PC-3 (cell line): ENCODE data around the gene PRSS21. TPM values are rescaled to one million over a fixed set of nuclear protein-coding genes. Genes with fewer than 3 reads are reported as not detected.

Experiments used
- ATAC-seq: fragments of 200-7000 bp; cut with Tn5 transposase; 2 replicates; pipeline ENCODE4 v1.9.1; 2020; ENCODE audit warnings: mild to moderate bottlenecking, moderate library complexity
- BruUV-seq: library from RNA; stranded (reverse); fragments of 400-500 nt; replicated peaks from 2 replicates; lab custom pipeline; 2021; lab: Mats Ljungman, UMichigan
- CTCF ChIA-PET: fragments of 300-600 bp; sonication (Branson Sonifier 250); formaldehyde crosslinking; loops from one replicate; lab custom pipeline; 2022; ENCODE audit warnings: antibody characterized with exemption; lab: Charles Lee
- POLR2A ChIA-PET: fragments of 300-600 bp; sonication (Branson Sonifier 250); formaldehyde crosslinking; loops from one replicate; lab custom pipeline; 2022; ENCODE audit warnings: antibody characterized with exemption; ENCODE audit not compliant: unreplicated experiment; lab: Charles Lee
- DNase-seq: peaks from one replicate; pipeline ENCODE4 v3.0.0-alpha.2; 2015
- H2AFZ ChIP-seq: fragments of 300-600 bp; sonication (generic); 2 replicates; pipeline ENCODE4 v1.6.0; 2016; ENCODE audit warnings: antibody characterized with exemption, low read length
- H3F3A ChIP-seq: fragments of 300-600 bp; sonication (generic); one replicate; pipeline ENCODE4 v1.6.0; 2017; ENCODE audit warnings: antibody characterized with exemption, low read length, control low read depth, mild to moderate bottlenecking; ENCODE audit not compliant: unreplicated experiment
- H3K27ac ChIP-seq: fragments of 300-600 bp; sonication (generic); 2 replicates; pipeline ENCODE4 v1.5.1; 2016; ENCODE audit warnings: mild to moderate bottlenecking, low read length
- H3K27me3 ChIP-seq: fragments of 300-600 bp; sonication (generic); 2 replicates; pipeline ENCODE4 v1.6.1; 2016; ENCODE audit warnings: low read length, mixed read lengths
- H3K36me3 ChIP-seq: fragments of 300-600 bp; sonication (generic); 2 replicates; pipeline ENCODE4 v1.6.1; 2016; ENCODE audit warnings: low read depth, mixed run types, low read length, mixed read lengths
- H3K4me1 ChIP-seq: fragments of 300-600 bp; sonication (generic); 2 replicates; pipeline ENCODE4 v1.5.1; 2016; ENCODE audit warnings: low read length; ENCODE audit not compliant: insufficient read depth
- H3K4me2 ChIP-seq: fragments of 300-600 bp; sonication (generic); 2 replicates; pipeline ENCODE4 v1.6.0; 2016; ENCODE audit warnings: low read length
- H3K4me3 ChIP-seq: fragments of 300-600 bp; sonication (generic); 2 replicates; pipeline ENCODE4 v1.5.1; 2016; ENCODE audit warnings: mild to moderate bottlenecking, low read length, mixed read lengths
- H3K79me2 ChIP-seq: fragments of 300-600 bp; sonication (generic); 2 replicates; pipeline ENCODE4 v1.6.1; 2017; ENCODE audit warnings: low read length, mixed read lengths
- H3K9ac ChIP-seq: fragments of 300-600 bp; sonication (generic); 2 replicates; pipeline ENCODE4 v1.6.0; 2016; ENCODE audit warnings: mild to moderate bottlenecking, low read length
- H3K9me2 ChIP-seq: fragments of 300-600 bp; sonication (generic); replicated peaks from 2 replicates; pipeline ENCODE4 v1.6.1; 2016; ENCODE audit warnings: mixed run types, low read length, mixed read lengths
- H3K9me3 ChIP-seq: fragments of 300-600 bp; sonication (generic); 2 replicates; pipeline ENCODE4 v1.6.1; 2016; ENCODE audit warnings: low read length, mixed read lengths
- H4K20me1 ChIP-seq: fragments of 300-600 bp; sonication (generic); 2 replicates; pipeline ENCODE4 v1.6.1; 2016; ENCODE audit warnings: low read length, mixed read lengths
- EZH2 ChIP-seq: fragments of 300-600 bp; sonication (generic); IDR thresholded peaks from one replicate; pipeline ENCODE4 v1.6.1; 2017; ENCODE audit warnings: antibody characterized with exemption, mild to moderate bottlenecking, low read length; ENCODE audit not compliant: unreplicated experiment
- EZH2phosphoT487 ChIP-seq: fragments of 300-600 bp; sonication (generic); IDR thresholded peaks from 2 replicates; pipeline ENCODE4 v1.6.1; 2018; ENCODE audit warnings: mild to moderate bottlenecking, antibody characterized with exemption, low read length, borderline replicate concordance
- intact Hi-C: fragments of 100-400 bp; cut with micrococcal nuclease; formaldehyde crosslinking; loops from 2 replicates; pipeline ENCODE4 v1.9.0; 2023
- total RNA-seq: library from RNA; depleted of rRNA; stranded (reverse); fragments of >200 nt; gene quantifications from 2 replicates; pipeline ENCODE4 v1.2.3, GENCODE V29; 2014
- TF ChIP-seq, protein P1 (sequence below): fragments of 300-600 bp; sonication (generic); conservative IDR thresholded peaks from 2 replicates; pipeline ENCODE4 v1.5.1; 2017; ENCODE audit warnings: antibody characterized with exemption, low read depth, mild to moderate bottlenecking, low read length

PRSS21 gene
- total RNA-seq, 1 experiment from 2014 or later = not detected

- Histone ChIP-seq H3K9ac (no peak overlapping the region), H4K20me1 (peaks cover 16% of the 10 kb centered on the region; the same call in 1 of the 2 replicates)
- POLR2A ChIA-PET = no interaction called here
Observed at GRCh38 chr16:2770057-2770951, 46.7 kb upstream of the PRSS21 start.

GRCh38 chr16:2771496-2772402, 45.3 kb upstream of the PRSS21 start:
- POLR2A ChIA-PET = no interaction called here
- Histone ChIP-seq H3K4me1 (peaks cover 12% of the 10 kb centered on the region; the same call in 1 of the 2 replicates), H3K27me3 (no peaks in the 10 kb centered on the region), H3K27ac (no peak overlapping the region), H3K4me2 (no peak overlapping the region), H3K9me3 (no peaks in the 10 kb centered on the region), H3K9ac (no peak overlapping the region), H3K36me3 (peaks cover 32% of the 10 kb centered on the region), H3K4me3 (no peak overlapping the region), H3F3A (no peaks in the 10 kb centered on the region), H2AFZ (no peak overlapping the region), H3K79me2 (peaks cover 45% of the 10 kb centered on the region), H4K20me1 (peaks cover 12% of the 10 kb centered on the region; the same call in 1 of the 2 replicates), H3K9me2 (no peaks in the 10 kb centered on the region)
- no TSS peak for BruUV-seq
- ATAC-seq (no peak), DNase-seq (no peak)
- intact Hi-C loops = loop anchor here (10.0 kb wide), 1 partner anchor 53 kb away; no protein-coding TSS in a partner anchor
- TF ChIP-seq EZH2phosphoT487 = no peak
- TF ChIP-seq, protein P1, sequence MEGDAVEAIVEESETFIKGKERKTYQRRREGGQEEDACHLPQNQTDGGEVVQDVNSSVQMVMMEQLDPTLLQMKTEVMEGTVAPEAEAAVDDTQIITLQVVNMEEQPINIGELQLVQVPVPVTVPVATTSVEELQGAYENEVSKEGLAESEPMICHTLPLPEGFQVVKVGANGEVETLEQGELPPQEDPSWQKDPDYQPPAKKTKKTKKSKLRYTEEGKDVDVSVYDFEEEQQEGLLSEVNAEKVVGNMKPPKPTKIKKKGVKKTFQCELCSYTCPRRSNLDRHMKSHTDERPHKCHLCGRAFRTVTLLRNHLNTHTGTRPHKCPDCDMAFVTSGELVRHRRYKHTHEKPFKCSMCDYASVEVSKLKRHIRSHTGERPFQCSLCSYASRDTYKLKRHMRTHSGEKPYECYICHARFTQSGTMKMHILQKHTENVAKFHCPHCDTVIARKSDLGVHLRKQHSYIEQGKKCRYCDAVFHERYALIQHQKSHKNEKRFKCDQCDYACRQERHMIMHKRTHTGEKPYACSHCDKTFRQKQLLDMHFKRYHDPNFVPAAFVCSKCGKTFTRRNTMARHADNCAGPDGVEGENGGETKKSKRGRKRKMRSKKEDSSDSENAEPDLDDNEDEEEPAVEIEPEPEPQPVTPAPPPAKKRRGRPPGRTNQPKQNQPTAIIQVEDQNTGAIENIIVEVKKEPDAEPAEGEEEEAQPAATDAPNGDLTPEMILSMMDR = no peak
- no peak for TF ChIP-seq EZH2
- CTCF ChIA-PET = no interaction called here

More at GRCh38 chr16:2770057-2770951, 46.7 kb upstream of the PRSS21 start:
- Histone ChIP-seq H2AFZ (no peak overlapping the region), H3K27me3 (no peaks in the 10 kb centered on the region), H3K4me2 (no peak overlapping the region), H3K9me2 (no peaks in the 10 kb centered on the region), H3K27ac (no peak overlapping the region), H3K4me1 (peaks cover 6% of the 10 kb centered on the region; the same call in 1 of the 2 replicates), H3F3A (no peaks in the 10 kb centered on the region), H3K4me3 (no peak overlapping the region), H3K36me3 (peaks cover 46% of the 10 kb centered on the region), H3K79me2 (peaks cover 45% of the 10 kb centered on the region), H3K9me3 (no peaks in the 10 kb centered on the region)
- intact Hi-C loops = loop anchor here (10.0 kb wide), 1 partner anchor 54 kb away; no protein-coding TSS in a partner anchor
- DNase-seq = no peak
- CTCF ChIA-PET = no interaction called here
- TF ChIP-seq EZH2phosphoT487 = no peak
- TF ChIP-seq, protein P1 = peak; percentile 31; the same call in 1 of the 2 replicates
- ATAC-seq = peak; percentile 30
- BruUV-seq = no TSS peak
